ENCODE results near the gene KCNMA1. TPM values are rescaled to one million over a fixed set of nuclear protein-coding genes. Genes with fewer than 3 reads are reported as not detected.

Gene KCNMA1
- total and polyA plus RNA-seq, 9 of the 15 experiments (the other 6 are each of a cell fraction or from before 2014, with no cell fraction given): 0.01 to 0.95 (median 0.15) TPM; not detected in 4

GRCh38 chr10:77052593-77052992, 585.0 kb downstream of the KCNMA1 start:
- ChIA-PET POLR2A (interaction anchor here (0.8 kb wide), 1 partner anchor 39 kb away, joined by 3 read pairs; no protein-coding TSS in a partner anchor), CTCF (ENCODE audit: low intra/inter-chr PET ratio) (no interaction called here)
- BruUV-seq (replicated peaks): no TSS peak
- Histone ChIP-seq H4K20me1 (replicated peaks; ENCODE audit: control insufficient read depth, insufficient read depth, low read length) (no peaks in the 10 kb centered on the region), H3K9ac (ENCODE audit: insufficient read depth in 1 of 2, low read depth in 2 of 2, low read length in 2 of 2) (no peak overlapping the region), H3K4me2 (ENCODE audit: insufficient read depth, low read length) (no peak overlapping the region), H3K9me1 (ENCODE audit: control insufficient read depth, insufficient read depth, low read length) (no peaks in the 10 kb centered on the region), H3K9me3 (replicated peaks; ENCODE audit: control insufficient read depth, insufficient read depth, low read depth, low read length) (no peaks in the 10 kb centered on the region), H3K79me2 (ENCODE audit: control insufficient read depth, insufficient read depth, low read length) (no peaks in the 10 kb centered on the region), H3K36me3 (ENCODE audit: control insufficient read depth, insufficient read depth, low read length) (no peaks in the 10 kb centered on the region), H3K4me3 (no peak overlapping the region), H3K27me3 (ENCODE audit: control insufficient read depth in 2 of 2, insufficient read depth in 2 of 2, low read length in 2 of 2) (no peaks in the 10 kb centered on the region; a peak in 1 of 5 replicates), H3K27ac (ENCODE audit: extremely low read depth, low read depth, low read length) (no peak overlapping the region), H2AFZ (ENCODE audit: low read depth, low read length) (no peak overlapping the region), H3K4me1 (replicated peaks in 1 of 2; ENCODE audit: control insufficient read depth in 2 of 2, insufficient read depth in 2 of 2, low read length in 2 of 2) (no peaks in the 10 kb centered on the region)
- WGBS (ENCODE audit: insufficient coverage, low coverage, missing lambda C conversion rate): 0% methylated on average over 2 of the region's 2 CpGs
- FAIRE-seq (no peak), ATAC-seq (no peak), DNase-seq (ENCODE audit: extremely low read depth in 1 of 4, low spot score in 3 of 4) (no peak)
- in situ Hi-C loops (cut with MboI) (no loop called here), intact Hi-C loops (cut with micrococcal nuclease) (no loop called here)
- no peak for TF ChIP-seq MEIS2 (IDR thresholded peaks at IDR 0.05; ENCODE audit: partially characterized antibody)
- TF ChIP-seq KAT2B (IDR thresholded peaks at IDR 0.05; ENCODE audit: low read depth, low read length): no peak
- no peak for TF ChIP-seq CBX3 (IDR thresholded peaks at IDR 0.05; ENCODE audit: borderline replicate concordance in 1 of 2, low read length in 2 of 2)
- TF ChIP-seq LEF1 (IDR thresholded peaks at IDR 0.05): no peak
- peak; percentile 68; the same call in 1 of the 2 replicates for TF ChIP-seq C11orf30 (IDR thresholded peaks at IDR 0.05; ENCODE audit: low read depth)
- no peak for TF ChIP-seq CGGBP1 (CRISPR knock-in tag; IDR thresholded peaks at IDR 0.05)
- no peak for TF ChIP-seq THRA (IDR thresholded peaks at IDR 0.05)
- TF ChIP-seq TRIM28 (IDR thresholded peaks at IDR 0.05): no peak
- TF ChIP-seq SUPT5H (IDR thresholded peaks at IDR 0.05): no peak
- no peak for TF ChIP-seq ZNF124 (CRISPR knock-in tag; IDR thresholded peaks at IDR 0.05)
- no peak for TF ChIP-seq PHB (CRISPR knock-in tag; IDR thresholded peaks at IDR 0.05)
- TF ChIP-seq SIN3A (IDR thresholded peaks at IDR 0.05; ENCODE audit: borderline replicate concordance in 2 of 2, control insufficient read depth in 1 of 2, low read depth in 2 of 2, low read length in 2 of 2): no peak
- TF ChIP-seq TBP (optimal IDR thresholded peaks at IDR 0.05; ENCODE audit: low read depth, low read length): no peak
- no peak for TF ChIP-seq SNAPC5 (CRISPR knock-in tag; IDR thresholded peaks at IDR 0.05)
- no peak for TF ChIP-seq ZNF431 (CRISPR knock-in tag; IDR thresholded peaks at IDR 0.05)
- no peak for TF ChIP-seq ZNF655 (CRISPR knock-in tag; IDR thresholded peaks at IDR 0.05)
- no peak for TF ChIP-seq ELF4 (CRISPR knock-in tag; IDR thresholded peaks at IDR 0.05)
- peak; percentile 87 for TF ChIP-seq MAFF (IDR thresholded peaks at IDR 0.05; ENCODE audit: low read length)
- peak; percentile 87 for TF ChIP-seq MAFK (IDR thresholded peaks at IDR 0.05; ENCODE audit: low read length)
- no peak for TF ChIP-seq RNF219 (CRISPR knock-in tag; IDR thresholded peaks at IDR 0.05)
- TF ChIP-seq ZNF316 (IDR thresholded peaks at IDR 0.05): peak; percentile 83
